ENCODE results near the gene HOMER3.
"Not testable (repeated sequence)": the region's sequence is repeated elsewhere in the genome, so short reads cannot be mapped to it uniquely, and the experiment has no call there.

The HOMER3 gene

DNA sequence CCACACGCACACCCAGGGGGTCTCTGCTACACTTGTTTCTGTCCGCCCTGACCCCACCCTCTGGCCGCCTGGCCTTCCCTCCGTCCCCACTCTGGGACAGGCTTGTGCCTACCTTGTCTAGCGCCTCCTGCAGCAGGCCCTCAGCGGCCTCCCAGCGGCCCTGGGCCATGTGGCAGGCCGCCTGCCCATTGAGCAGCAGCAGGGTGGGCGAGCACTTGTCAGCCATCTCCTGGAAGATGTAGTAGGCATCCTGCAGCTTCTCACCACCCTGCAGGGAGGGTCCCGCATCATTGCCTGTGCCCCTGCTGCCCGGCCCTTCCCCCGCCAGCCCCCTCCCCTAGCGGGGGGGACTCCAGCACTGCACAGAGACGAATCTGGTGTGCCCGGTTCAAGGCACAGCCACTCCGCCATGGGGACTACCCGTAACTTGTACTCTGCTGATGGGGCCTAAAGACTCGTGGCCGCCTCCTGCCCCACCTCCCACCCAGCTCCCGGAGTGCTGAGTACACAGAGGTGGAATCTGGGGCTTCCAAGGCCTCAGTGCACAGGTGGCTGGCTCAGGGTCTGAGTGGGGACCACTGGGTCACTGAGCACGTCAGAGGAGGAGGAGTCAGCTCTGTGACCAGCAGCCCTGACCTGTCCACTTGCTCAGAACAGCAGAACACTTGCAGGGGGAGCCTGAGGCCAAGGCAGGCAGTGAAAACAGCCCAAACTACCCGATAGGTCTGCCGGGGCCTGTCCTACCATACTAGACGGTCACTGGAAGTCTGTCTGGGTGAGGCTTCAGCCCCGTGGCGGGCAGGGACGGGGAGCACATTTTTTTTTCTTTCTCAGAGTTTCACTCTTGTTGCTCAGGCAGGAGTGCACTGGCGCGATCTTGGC, 37.6 kb downstream of the HOMER3 start:
- Histone ChIP-seq H3K79me2 (ENCODE audit: insufficient read depth, low read length) (no peaks in the 10 kb centered on the region), H3K27me3 (ENCODE audit: insufficient read depth, low read length) (no peaks in the 10 kb centered on the region), H3K36me3 (ENCODE audit: insufficient read depth, low read length) (peaks cover 47% of the 10 kb centered on the region), H3K9ac (ENCODE audit: low read length) (no peak overlapping the region), H3K4me2 (ENCODE audit: low read length) (no peak overlapping the region), H3K9me2 (ENCODE audit: low read depth, low read length) (no peaks in the 10 kb centered on the region), H3F3A (ENCODE audit: insufficient read depth, low read length) (no peaks in the 10 kb centered on the region), H3K9me3 (ENCODE audit: low read length) (no peaks in the 10 kb centered on the region), H3K4me3 (ENCODE audit: low read depth, low read length, poor library complexity, severe bottlenecking) (no peak overlapping the region), H3K4me1 (ENCODE audit: insufficient read depth, low read length, severe bottlenecking) (no peaks in the 10 kb centered on the region), H2AFZ (ENCODE audit: low read length) (no peak overlapping the region), H4K20me1 (ENCODE audit: insufficient read depth, low read length) (no peaks in the 10 kb centered on the region), H3K27ac (ENCODE audit: low read depth, low read length, poor library complexity, severe bottlenecking) (no peak overlapping the region)
- no peak for TF ChIP-seq EZH2 (IDR thresholded peaks at IDR 0.05; ENCODE audit: borderline replicate concordance, low read length)
- TF ChIP-seq, protein P1, sequence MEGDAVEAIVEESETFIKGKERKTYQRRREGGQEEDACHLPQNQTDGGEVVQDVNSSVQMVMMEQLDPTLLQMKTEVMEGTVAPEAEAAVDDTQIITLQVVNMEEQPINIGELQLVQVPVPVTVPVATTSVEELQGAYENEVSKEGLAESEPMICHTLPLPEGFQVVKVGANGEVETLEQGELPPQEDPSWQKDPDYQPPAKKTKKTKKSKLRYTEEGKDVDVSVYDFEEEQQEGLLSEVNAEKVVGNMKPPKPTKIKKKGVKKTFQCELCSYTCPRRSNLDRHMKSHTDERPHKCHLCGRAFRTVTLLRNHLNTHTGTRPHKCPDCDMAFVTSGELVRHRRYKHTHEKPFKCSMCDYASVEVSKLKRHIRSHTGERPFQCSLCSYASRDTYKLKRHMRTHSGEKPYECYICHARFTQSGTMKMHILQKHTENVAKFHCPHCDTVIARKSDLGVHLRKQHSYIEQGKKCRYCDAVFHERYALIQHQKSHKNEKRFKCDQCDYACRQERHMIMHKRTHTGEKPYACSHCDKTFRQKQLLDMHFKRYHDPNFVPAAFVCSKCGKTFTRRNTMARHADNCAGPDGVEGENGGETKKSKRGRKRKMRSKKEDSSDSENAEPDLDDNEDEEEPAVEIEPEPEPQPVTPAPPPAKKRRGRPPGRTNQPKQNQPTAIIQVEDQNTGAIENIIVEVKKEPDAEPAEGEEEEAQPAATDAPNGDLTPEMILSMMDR (IDR thresholded peaks at IDR 0.05; ENCODE audit: low read length): no peak

DNA sequence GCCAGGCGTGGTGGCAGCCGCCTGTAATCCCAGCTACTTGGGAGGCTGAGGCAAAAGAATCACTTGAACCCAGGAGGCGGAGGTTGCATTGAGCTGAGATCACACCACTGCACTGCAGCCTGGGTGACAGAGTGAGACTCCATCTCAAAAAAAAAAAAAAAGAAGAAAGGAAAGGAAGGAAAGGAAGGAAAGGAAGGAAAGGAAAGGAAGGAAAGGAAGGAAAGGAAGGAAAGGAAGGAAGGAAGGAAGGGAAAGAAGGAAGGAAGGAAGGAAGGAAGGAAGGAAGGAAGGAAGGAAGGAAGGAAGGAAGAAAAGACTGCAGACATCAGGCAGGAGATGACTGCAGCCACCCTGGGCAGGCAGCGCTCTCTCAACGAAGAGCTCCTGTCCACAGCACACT, 38.5 kb downstream of the HOMER3 start:
- H3K9ac ChIP-seq (ENCODE audit: low read length); H3K4me3 ChIP-seq (ENCODE audit: low read depth, low read length, poor library complexity, severe bottlenecking); H3K4me2 ChIP-seq (ENCODE audit: low read length); H3K27ac ChIP-seq (ENCODE audit: low read depth, low read length, poor library complexity, severe bottlenecking); H3F3A ChIP-seq (ENCODE audit: insufficient read depth, low read length); H3K27me3 ChIP-seq (ENCODE audit: insufficient read depth, low read length); H3K4me1 ChIP-seq (ENCODE audit: insufficient read depth, low read length, severe bottlenecking); H4K20me1 ChIP-seq (ENCODE audit: insufficient read depth, low read length); H2AFZ ChIP-seq (ENCODE audit: low read length); H3K9me3 ChIP-seq (ENCODE audit: low read length); H3K79me2 ChIP-seq (ENCODE audit: insufficient read depth, low read length); H3K9me2 ChIP-seq (ENCODE audit: low read depth, low read length): not testable (repeated sequence)
- H3K36me3 ChIP-seq (ENCODE audit: insufficient read depth, low read length): peaks cover 46% of the 10 kb centered on the region

DNA sequence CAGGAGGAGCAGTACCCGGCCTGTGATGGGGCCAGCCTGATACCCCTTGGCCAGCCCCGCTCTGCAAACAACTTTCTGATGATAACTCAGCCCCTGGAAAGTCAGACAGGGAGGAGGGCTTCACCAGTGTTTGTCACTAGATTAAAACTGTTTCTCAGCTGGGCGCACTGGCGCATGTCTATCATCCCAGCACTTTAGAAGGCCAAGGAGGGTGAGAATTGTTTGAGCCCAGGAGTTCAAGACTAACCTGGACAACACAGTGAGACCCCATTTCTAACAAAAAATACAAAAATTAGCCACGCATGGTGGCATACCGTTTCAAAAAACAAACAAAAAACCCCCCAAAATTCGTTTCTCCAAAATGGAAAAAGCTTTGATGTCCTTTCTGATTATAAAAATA, 39.5 kb downstream of the HOMER3 start:
- H4K20me1 ChIP-seq (ENCODE audit: insufficient read depth, low read length): no peaks in the 10 kb centered on the region
- H3K4me2 ChIP-seq (ENCODE audit: low read length): no peak overlapping the region
- no peaks in the 10 kb centered on the region for H3K79me2 ChIP-seq (ENCODE audit: insufficient read depth, low read length)
- H3K9me3 ChIP-seq (ENCODE audit: low read length): no peaks in the 10 kb centered on the region
- H3K4me1 ChIP-seq (ENCODE audit: insufficient read depth, low read length, severe bottlenecking): no peaks in the 10 kb centered on the region
- H3F3A ChIP-seq (ENCODE audit: insufficient read depth, low read length): no peaks in the 10 kb centered on the region
- H2AFZ ChIP-seq (ENCODE audit: low read length): no peak overlapping the region
- TF ChIP-seq EZH2 (IDR thresholded peaks at IDR 0.05; ENCODE audit: borderline replicate concordance, low read length): no peak
- TF ChIP-seq, protein P1 (IDR thresholded peaks at IDR 0.05; ENCODE audit: low read length): no peak
- peaks cover 36% of the 10 kb centered on the region for H3K36me3 ChIP-seq (ENCODE audit: insufficient read depth, low read length)
- no peaks in the 10 kb centered on the region for H3K9me2 ChIP-seq (ENCODE audit: low read depth, low read length)
- H3K9ac ChIP-seq (ENCODE audit: low read length): no peak overlapping the region
- no peak overlapping the region for H3K4me3 ChIP-seq (ENCODE audit: low read depth, low read length, poor library complexity, severe bottlenecking)
- no peak overlapping the region for H3K27ac ChIP-seq (ENCODE audit: low read depth, low read length, poor library complexity, severe bottlenecking)
- no peaks in the 10 kb centered on the region for H3K27me3 ChIP-seq (ENCODE audit: insufficient read depth, low read length)

Data from OCI-LY1 (cell line).